Transverse colon (tissue), 4 donors: ENCODE measurements around the gene ELAVL1. TPM values are rescaled to one million over a fixed set of nuclear protein-coding genes. Genes with fewer than 3 reads are reported as not detected.

ENCODE experiments used
- DNase-seq: peaks from one replicate; pipeline ENCODE4 v3.0.0-alpha.2; 2019
- H3K27ac ChIP-seq, 4 donors: fragments of 200-600 bp; sonication (generic); 2 replicates each; pipeline ENCODE4 v1.5.1; 2016 to 2018; ENCODE audit warnings: inconsistent platforms in 4 of 4
- H3K27me3 ChIP-seq: fragments of 200-600 bp; sonication (generic); 2 replicates; pipeline ENCODE4 v1.5.1; 2017; ENCODE audit warnings: inconsistent platforms
- H3K36me3 ChIP-seq, 4 donors: fragments of 200-600 bp; sonication (generic); 2 replicates each; pipeline ENCODE4 v1.5.1; 2017 to 2019; ENCODE audit warnings: inconsistent platforms in 4 of 4
- H3K4me1 ChIP-seq, 4 donors: fragments of 200-600 bp; sonication (generic); 2 replicates each; pipeline ENCODE4 v1.5.1; 2017 to 2020; ENCODE audit warnings: inconsistent platforms in 4 of 4
- H3K4me3 ChIP-seq, 4 donors: fragments of 200-600 bp; sonication (generic); 1 replicate in 1 of 4; 2 replicates in 3 of 4; pipeline versions ENCODE4 v1.5.1 to v1.6.1; 2017 to 2019; ENCODE audit warnings: inconsistent platforms in 4 of 4
- H3K9me3 ChIP-seq, 2 donors: fragments of 200-600 bp; sonication (generic); 2 replicates each; pipeline ENCODE4 v1.5.1; 2017 to 2019; ENCODE audit warnings: inconsistent platforms in 2 of 2
- EP300 ChIP-seq: sonication (generic); formaldehyde crosslinking; IDR thresholded peaks from one replicate; pipeline ENCODE4 v1.6.1; 2017; ENCODE audit warnings: antibody characterized with exemption, low read depth
- POLR2A ChIP-seq: fragments of 450-650 bp; IDR thresholded peaks from one replicate; pipeline ENCODE4 v1.6.1; 2016; ENCODE audit warnings: antibody characterized with exemption, mild to moderate bottlenecking, moderate library complexity
- POLR2AphosphoS5 ChIP-seq, 3 donors: sonication (generic); formaldehyde crosslinking; IDR thresholded peaks; one replicate each; pipeline ENCODE4 v1.6.1; 2016; ENCODE audit warnings: antibody characterized with exemption in 3 of 3
- WGBS, 2 donors: methylation state at CpG; one replicate each; pipeline ENCODE4 v1.1.5; 2018; ENCODE audit warnings: low coverage in 1 of 2; 5-methylcytosine and 5-hydroxymethylcytosine counted together
- in situ Hi-C, 4 donors: fragments of 200-750 bp; cut with MboI; loops; one replicate each; pipeline versions ENCODE4 v1.15.0 to v1.15.1; 2017; ENCODE audit warnings: low sequenced_read_pairs in 3 of 4, low pct_ligation_motif_present in 1 of 4, low pct_unique_long_range_greater_than_20kb in 1 of 4
- intact Hi-C: fragments of 100-400 bp; cut with DNase I; formaldehyde crosslinking; loops from one replicate; pipeline ENCODE4 v1.15.1; 2023; ENCODE audit warnings: low total_unique reads
- total RNA-seq, 4 donors: library from RNA; depleted of rRNA; stranded (reverse); fragments of >200 nt; gene quantifications; one replicate each; pipeline ENCODE4 v1.1.0, GENCODE V29; 2016
- TF ChIP-seq, protein P1 (sequence below), 5 experiments: fragments of 200-600 bp in 3 of 5; fragments of 450-650 bp in 2 of 5; sonication (generic) in 3 of 5; IDR thresholded peaks; 1 replicate in 2 of 5; 2 replicates in 3 of 5; pipeline ENCODE4 v1.5.1; 2016 to 2017; ENCODE audit warnings: antibody characterized with exemption in 5 of 5, inconsistent platforms in 3 of 5, mild to moderate bottlenecking in 2 of 5, moderate library complexity in 1 of 5

The ELAVL1 gene
- total RNA-seq, 4 donors from 2014 or later, result 11.9 to 101 (median 22.4) TPM

DNA sequence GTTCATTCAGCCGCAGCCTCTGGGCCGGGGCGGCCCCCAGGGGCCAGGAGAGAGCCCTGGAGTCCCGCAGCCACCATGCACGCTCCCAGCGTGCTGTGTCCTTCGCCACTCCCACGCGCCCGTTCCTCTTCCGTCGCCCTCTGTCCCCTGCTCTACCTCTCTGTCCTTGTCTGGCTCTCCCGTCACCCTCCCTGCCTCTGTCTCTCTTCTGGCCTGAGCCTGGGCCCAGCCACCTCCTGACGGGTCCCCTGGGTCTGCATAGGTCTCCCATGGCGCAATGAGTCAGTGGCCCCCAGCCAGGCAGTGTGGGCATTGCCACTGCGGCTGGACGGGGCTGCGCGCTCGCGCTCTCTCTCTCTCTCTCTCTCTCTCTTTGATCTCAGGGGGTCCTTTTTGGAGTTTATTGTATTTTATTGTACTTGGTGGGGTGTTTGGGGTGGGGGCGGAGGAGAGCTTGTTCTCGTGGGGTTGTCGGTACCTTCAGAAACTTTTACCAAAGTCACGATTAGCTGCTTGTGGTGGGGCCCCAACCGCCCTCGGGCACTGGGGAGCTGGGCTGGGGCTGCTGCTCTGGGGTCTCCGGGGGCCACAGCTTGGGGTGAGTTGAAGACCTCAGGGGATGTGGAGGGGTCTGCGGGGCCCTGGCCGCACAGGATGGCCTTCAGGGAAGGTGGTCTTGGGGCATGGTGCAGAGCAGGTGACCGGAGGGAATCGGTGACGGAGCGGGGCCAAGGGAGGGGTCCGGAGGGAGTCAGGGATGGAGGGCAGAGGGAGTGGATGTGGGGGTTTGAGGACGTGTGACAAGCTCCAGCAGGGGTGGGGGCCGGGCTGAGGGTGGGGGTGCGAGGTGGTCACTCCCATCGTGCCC is 92.5 kb downstream of the ELAVL1 start:
- no peak overlapping the region for H3K27ac ChIP-seq
- in situ Hi-C loops (no loop called here), intact Hi-C loops (no loop called here)
- DNase-seq, result no peak
- 93 to 95% methylated on average over 7 to 36 of the region's 39 CpGs for WGBS, 2 donors
- H3K36me3 ChIP-seq, result peaks cover 0 to 29% (median 14%) of the 10 kb centered on the region in 4 donors
- peaks cover 41% of the 10 kb centered on the region for H3K27me3 ChIP-seq
- no peaks in the 10 kb centered on the region for H3K9me3 ChIP-seq
- no peak overlapping the region for H3K4me3 ChIP-seq
- peaks cover 12 to 26% (median 20%) of the 10 kb centered on the region in 4 donors for H3K4me1 ChIP-seq
- TF ChIP-seq, protein P1, sequence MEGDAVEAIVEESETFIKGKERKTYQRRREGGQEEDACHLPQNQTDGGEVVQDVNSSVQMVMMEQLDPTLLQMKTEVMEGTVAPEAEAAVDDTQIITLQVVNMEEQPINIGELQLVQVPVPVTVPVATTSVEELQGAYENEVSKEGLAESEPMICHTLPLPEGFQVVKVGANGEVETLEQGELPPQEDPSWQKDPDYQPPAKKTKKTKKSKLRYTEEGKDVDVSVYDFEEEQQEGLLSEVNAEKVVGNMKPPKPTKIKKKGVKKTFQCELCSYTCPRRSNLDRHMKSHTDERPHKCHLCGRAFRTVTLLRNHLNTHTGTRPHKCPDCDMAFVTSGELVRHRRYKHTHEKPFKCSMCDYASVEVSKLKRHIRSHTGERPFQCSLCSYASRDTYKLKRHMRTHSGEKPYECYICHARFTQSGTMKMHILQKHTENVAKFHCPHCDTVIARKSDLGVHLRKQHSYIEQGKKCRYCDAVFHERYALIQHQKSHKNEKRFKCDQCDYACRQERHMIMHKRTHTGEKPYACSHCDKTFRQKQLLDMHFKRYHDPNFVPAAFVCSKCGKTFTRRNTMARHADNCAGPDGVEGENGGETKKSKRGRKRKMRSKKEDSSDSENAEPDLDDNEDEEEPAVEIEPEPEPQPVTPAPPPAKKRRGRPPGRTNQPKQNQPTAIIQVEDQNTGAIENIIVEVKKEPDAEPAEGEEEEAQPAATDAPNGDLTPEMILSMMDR (IDR thresholded peaks at IDR 0.05), result no peak
- TF ChIP-seq POLR2A, result no peak
- TF ChIP-seq POLR2AphosphoS5 (IDR thresholded peaks at IDR 0.05), result no peak
- TF ChIP-seq EP300, result no peak

- no peak for TF ChIP-seq POLR2A
- no peak for TF ChIP-seq POLR2AphosphoS5 (IDR thresholded peaks at IDR 0.05)
- no peak for TF ChIP-seq EP300
- TF ChIP-seq, protein P1 (IDR thresholded peaks at IDR 0.05), result no peak
- Histone ChIP-seq H3K9me3 (no peaks in the 10 kb centered on the region), H3K4me1 (peaks cover 10 to 19% (median 13%) of the 10 kb centered on the region in 4 donors), H3K4me3 (no peak overlapping the region), H3K36me3 (peaks cover 0 to 29% (median 14%) of the 10 kb centered on the region in 4 donors), H3K27ac (no peak overlapping the region), H3K27me3 (peaks cover 34% of the 10 kb centered on the region)
- intact Hi-C loops, result no loop called here
- DNase-seq, result no peak
- in situ Hi-C loops, result no loop called here
- 90% methylated on average over 13 of the region's 31 CpGs; no CpG with 5 or more reads in 1 of the 2 donors for WGBS, 2 donors
These were observed 93.2 kb downstream of the ELAVL1 start for GRCh38 chr19:7912144-7912696.

DNA sequence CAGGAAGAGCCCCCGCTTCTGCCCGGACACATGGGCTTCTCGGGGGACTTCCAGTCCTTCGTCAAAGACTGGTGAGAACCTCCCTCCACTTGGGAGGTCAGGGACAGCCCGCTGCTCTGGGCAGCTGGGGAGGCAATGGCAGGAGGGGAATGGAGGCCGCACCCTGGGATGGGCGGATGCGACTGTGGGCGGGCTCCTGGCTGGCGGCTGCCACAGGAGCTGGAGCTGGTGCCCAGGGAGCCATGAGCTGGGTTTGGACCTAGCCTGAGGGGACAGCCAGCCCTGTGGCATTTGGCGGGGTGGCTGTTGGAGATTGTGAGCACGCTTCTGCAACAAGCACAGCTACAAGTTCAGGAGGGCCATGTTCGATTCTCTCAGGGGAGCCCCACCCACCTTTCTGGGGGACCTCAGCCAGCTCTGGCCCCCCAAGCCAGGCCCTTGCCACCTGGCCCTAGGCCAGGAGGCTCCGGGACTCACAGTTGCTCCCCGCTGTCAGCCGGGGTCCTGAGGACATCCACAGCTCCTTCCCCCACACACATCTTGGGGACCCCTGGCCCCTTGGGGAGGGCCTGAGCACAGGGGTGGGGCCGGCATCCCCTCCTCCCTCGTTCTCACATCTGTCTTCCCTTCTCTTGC is 93.8 kb downstream of the ELAVL1 start:
- Histone ChIP-seq H3K36me3 (peaks cover 0 to 29% (median 14%) of the 10 kb centered on the region in 4 donors), H3K27me3 (peaks cover 28% of the 10 kb centered on the region), H3K9me3 (no peaks in the 10 kb centered on the region), H3K27ac (no peak overlapping the region), H3K4me3 (no peak overlapping the region), H3K4me1 (peaks cover 8 to 13% (median 10%) of the 10 kb centered on the region in 4 donors)
- in situ Hi-C loops, result no loop called here
- WGBS, 2 donors, result 92% methylated on average over 11 of the region's 18 CpGs; no CpG with 5 or more reads in 1 of the 2 donors
- intact Hi-C loops, result no loop called here
- no peak for DNase-seq
- TF ChIP-seq POLR2AphosphoS5 (IDR thresholded peaks at IDR 0.05) (no peak), POLR2A (no peak), EP300 (no peak)
- TF ChIP-seq, protein P1 (IDR thresholded peaks at IDR 0.05), result no peak
